Gastrocnemius medialis (tissue), 4 donors: Measurements from ENCODE around the gene MAGI1. TPM values are rescaled to one million over a fixed set of nuclear protein-coding genes. Genes with fewer than 3 reads are reported as not detected.

Experiments
- ATAC-seq, 2 donors: fragments of 150-250 bp; one replicate each; pipeline ENCODE4 v1.9.1; 2016
- DNase-seq, 2 donors: peaks; one replicate each; pipeline ENCODE4 v3.0.0-alpha.2; 2019
- H3K27ac ChIP-seq, 4 donors: fragments of 200-600 bp; sonication (generic); 1 replicate in 1 of 4; 2 replicates in 3 of 4; pipeline ENCODE4 v1.5.1; 2016 to 2018; ENCODE audit warnings: mild to moderate bottlenecking in 2 of 4, moderate library complexity in 1 of 4
- H3K27me3 ChIP-seq, 3 donors: fragments of 200-600 bp; sonication (generic) in 2 of 3; 1 replicate in 1 of 3; 2 replicates in 2 of 3; pipeline versions ENCODE4 v1.5.1 to v1.6.0; 2016 to 2019; ENCODE audit warnings: mild to moderate bottlenecking in 1 of 3, moderate library complexity in 1 of 3
- H3K36me3 ChIP-seq, 2 donors: fragments of 200-600 bp; sonication (generic) in 1 of 2; one replicate each; pipeline ENCODE4 v1.5.1; 2017 to 2018
- H3K4me1 ChIP-seq, 2 donors: fragments of 200-600 bp; sonication (generic) in 1 of 2; one replicate each; pipeline ENCODE4 v1.5.1; 2016 to 2017; ENCODE audit warnings: mild to moderate bottlenecking in 2 of 2
- H3K4me3 ChIP-seq, 4 donors: fragments of 200-600 bp; sonication (generic) in 3 of 4; 1 replicate in 1 of 4; 2 replicates in 3 of 4; pipeline ENCODE4 v1.5.1; 2016 to 2019; ENCODE audit warnings: mild to moderate bottlenecking in 2 of 4
- H3K9me3 ChIP-seq, 3 donors: fragments of 200-600 bp; sonication (generic) in 2 of 3; 1 replicate in 1 of 3; 2 replicates in 2 of 3; pipeline ENCODE4 v1.5.1; 2016 to 2019
- CTCF ChIP-seq, 5 experiments: fragments of 450-650 bp in 3 of 5; fragments of 200-600 bp in 2 of 5; sonication (generic) in 2 of 5; IDR thresholded peaks in 4 of 5; conservative IDR thresholded peaks in 1 of 5; 1 replicate in 4 of 5; 2 replicates in 1 of 5; pipeline ENCODE4 v1.5.1; 2016 to 2019; ENCODE audit warnings: antibody characterized with exemption in 5 of 5, mild to moderate bottlenecking in 3 of 5, moderate library complexity in 3 of 5
- POLR2A ChIP-seq, 2 donors: fragments of 450-650 bp; IDR thresholded peaks; one replicate each; pipeline ENCODE4 v1.6.1; 2017; ENCODE audit warnings: antibody characterized with exemption in 2 of 2, mild to moderate bottlenecking in 2 of 2, moderate library complexity in 2 of 2
- in situ Hi-C, 4 donors: fragments of 200-750 bp; cut with MboI; loops; one replicate each; pipeline versions ENCODE4 v1.15.0 to v1.8.0; 2017; ENCODE audit warnings: low sequenced_read_pairs in 4 of 4
- intact Hi-C: fragments of 100-400 bp; cut with DNase I; formaldehyde crosslinking; loops from one replicate; pipeline ENCODE4 v1.15.1; 2023; ENCODE audit warnings: low total_unique reads
- total RNA-seq, 4 donors: library from RNA; depleted of rRNA; stranded (reverse); fragments of >200 nt; gene quantifications; one replicate each; pipeline versions ENCODE4 v1.1.0 to v1.2.3, GENCODE V29; 2016

The MAGI1 gene
- total RNA-seq, 4 donors from 2014 or later: 2.6 to 7.5 (median 3.9) TPM

DNA sequence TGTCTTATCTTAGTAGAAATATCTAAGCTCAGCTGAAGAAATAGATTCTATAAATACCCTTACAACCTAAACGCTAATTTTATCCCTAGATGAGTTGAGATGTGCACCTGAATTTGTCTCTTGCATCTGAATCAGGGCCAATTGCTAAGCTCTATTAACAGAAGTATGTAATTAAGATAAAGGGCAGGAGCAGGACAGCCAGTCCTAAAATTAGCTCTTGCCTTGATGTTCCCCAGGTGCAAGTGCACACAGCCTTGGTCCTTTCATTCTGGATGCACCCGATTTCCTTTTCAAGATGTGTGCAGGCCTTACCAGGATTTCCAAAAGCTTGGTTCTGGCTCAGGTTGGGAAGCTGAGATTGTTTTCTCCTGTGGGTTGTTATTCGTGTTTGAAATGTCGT lies 52.4 kb downstream of the MAGI1 start:
- Histone ChIP-seq H3K27ac (no peak overlapping the region), H3K27me3 (no peaks in the 10 kb centered on the region), H3K4me3 (no peak overlapping the region), H3K9me3 (no peaks in the 10 kb centered on the region), H3K36me3 (no peaks in the 10 kb centered on the region), H3K4me1 (peaks cover 0 to 20% of the 10 kb centered on the region in 2 donors)
- TF ChIP-seq POLR2A (IDR thresholded peaks at IDR 0.05) (no peak), CTCF (IDR thresholded peaks at IDR 0.05 in 4 of 5, conservative IDR thresholded peaks at IDR 0.05 in 1 of 5) (no peak)
- no peak for DNase-seq
- ATAC-seq: no peak
- intact Hi-C loops (no loop called here), in situ Hi-C loops (no loop called here)

DNA sequence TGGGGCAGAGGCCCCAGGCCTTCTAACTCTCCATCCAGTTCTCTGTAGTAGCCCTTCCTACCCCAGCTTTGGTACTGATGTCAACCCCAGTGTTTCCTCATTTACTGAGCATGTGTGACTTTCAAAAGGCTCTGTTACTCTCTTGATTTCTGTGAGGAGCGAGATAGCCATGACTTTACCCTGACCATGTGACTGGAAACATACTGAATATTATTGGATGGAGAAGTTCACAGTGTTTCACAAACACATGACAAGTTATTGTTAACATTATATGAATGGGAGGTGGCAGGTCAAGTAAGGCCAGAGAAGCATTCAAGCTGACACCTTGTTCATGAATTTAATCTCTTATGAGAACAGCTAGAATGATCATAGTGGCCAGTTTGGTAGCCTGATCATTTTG lies 53.7 kb downstream of the MAGI1 start:
- no peaks in the 10 kb centered on the region for H3K9me3 ChIP-seq
- H3K4me1 ChIP-seq: peaks cover 0 to 15% of the 10 kb centered on the region in 2 donors
- H3K36me3 ChIP-seq: no peaks in the 10 kb centered on the region
- DNase-seq (no peak), ATAC-seq (no peak)
- H3K27ac ChIP-seq: no peak overlapping the region
- no peaks in the 10 kb centered on the region for H3K27me3 ChIP-seq
- intact Hi-C loops (no loop called here), in situ Hi-C loops (no loop called here)
- TF ChIP-seq POLR2A (IDR thresholded peaks at IDR 0.05) (no peak), CTCF (IDR thresholded peaks at IDR 0.05 in 4 of 5, conservative IDR thresholded peaks at IDR 0.05 in 1 of 5) (no peak)
- no peak overlapping the region for H3K4me3 ChIP-seq

- intact Hi-C loops: no loop called here
- DNase-seq: no peak
- peaks cover 0 to 15% of the 10 kb centered on the region in 2 donors for H3K4me1 ChIP-seq
Observed at GRCh38 chr3:65983100-65983499, 55.6 kb downstream of the MAGI1 start.

DNA sequence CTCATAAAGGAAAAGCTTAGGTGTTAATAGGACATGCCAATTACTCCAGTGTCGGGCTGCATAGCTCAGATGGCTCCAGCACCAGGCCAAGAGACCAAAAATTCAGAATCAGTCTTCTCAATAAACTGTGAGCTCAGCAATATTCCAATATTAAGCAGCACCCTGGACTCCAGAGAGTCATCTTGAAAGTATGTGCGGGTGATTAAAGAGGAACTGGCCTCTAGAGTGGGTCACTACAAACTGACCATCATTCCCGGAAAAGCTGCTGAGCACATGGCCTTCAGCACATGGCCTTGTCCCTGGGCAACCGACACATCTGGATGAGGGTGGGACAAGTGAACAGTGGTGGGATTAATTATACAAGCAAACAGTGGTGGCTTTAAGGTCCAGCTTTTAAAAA lies 59.0 kb downstream of the MAGI1 start:
- Histone ChIP-seq H3K27ac (no peak overlapping the region), H3K9me3 (no peaks in the 10 kb centered on the region), H3K4me1 (no peaks in the 10 kb centered on the region), H3K4me3 (no peak overlapping the region), H3K27me3 (no peaks in the 10 kb centered on the region), H3K36me3 (no peaks in the 10 kb centered on the region)
- TF ChIP-seq CTCF (IDR thresholded peaks at IDR 0.05 in 4 of 5, conservative IDR thresholded peaks at IDR 0.05 in 1 of 5) (no peak), POLR2A (IDR thresholded peaks at IDR 0.05) (no peak)
- no peak for DNase-seq
- in situ Hi-C loops (no loop called here), intact Hi-C loops (no loop called here)
- ATAC-seq: no peak

More at GRCh38 chr3:65983100-65983499, 55.6 kb downstream of the MAGI1 start:
- TF ChIP-seq CTCF (IDR thresholded peaks at IDR 0.05 in 4 of 5, conservative IDR thresholded peaks at IDR 0.05 in 1 of 5) (no peak), POLR2A (IDR thresholded peaks at IDR 0.05) (no peak)
- in situ Hi-C loops: no loop called here
- Histone ChIP-seq H3K36me3 (no peaks in the 10 kb centered on the region), H3K9me3 (no peaks in the 10 kb centered on the region), H3K4me3 (no peak overlapping the region), H3K27me3 (no peaks in the 10 kb centered on the region), H3K27ac (no peak overlapping the region)
- no peak for ATAC-seq

GRCh38 chr3:65979162-65979561 lies 59.6 kb downstream of the MAGI1 start:
- Histone ChIP-seq H3K4me3 (no peak overlapping the region), H3K9me3 (no peaks in the 10 kb centered on the region), H3K27ac (no peak overlapping the region), H3K36me3 (no peaks in the 10 kb centered on the region), H3K4me1 (no peaks in the 10 kb centered on the region), H3K27me3 (no peaks in the 10 kb centered on the region)
- in situ Hi-C loops: no loop called here
- intact Hi-C loops: no loop called here
- DNase-seq (no peak), ATAC-seq (no peak)
- no peak for TF ChIP-seq POLR2A (IDR thresholded peaks at IDR 0.05)
- TF ChIP-seq CTCF (IDR thresholded peaks at IDR 0.05 in 4 of 5, conservative IDR thresholded peaks at IDR 0.05 in 1 of 5): no peak
